ENCODE data around the gene LIN37.

LIN37 gene

DNA sequence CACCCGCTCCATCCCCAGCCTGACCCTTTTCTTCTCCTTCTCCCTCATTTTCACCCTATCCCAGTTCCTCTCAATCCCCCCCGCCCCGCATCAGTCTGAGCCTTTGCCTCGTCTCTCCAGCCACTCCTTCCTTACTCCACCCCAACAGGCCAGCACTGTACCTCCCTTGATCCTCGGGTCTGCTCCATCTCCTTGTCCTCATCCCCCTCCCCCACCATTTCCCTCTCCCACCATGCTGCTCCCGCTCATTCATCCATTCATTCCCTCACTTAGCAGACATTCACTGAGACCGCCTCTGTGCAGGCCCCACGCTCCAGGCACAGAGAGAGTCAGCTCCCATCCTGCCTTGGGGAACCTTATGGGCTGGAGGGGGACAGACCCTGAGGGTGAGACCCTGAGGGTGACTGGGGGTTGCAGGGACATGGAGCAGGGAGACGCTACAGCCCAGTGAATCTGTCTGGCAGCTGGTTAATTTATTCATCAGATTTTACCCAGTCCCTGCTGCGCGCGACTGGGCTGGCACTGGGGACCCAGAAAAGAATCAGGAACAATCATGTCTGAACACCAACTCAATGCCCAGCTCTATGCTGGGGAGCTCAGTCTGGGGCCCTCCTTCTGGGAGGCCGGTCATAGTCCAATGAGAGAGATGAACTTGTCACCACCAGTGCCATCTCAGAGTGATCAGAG is 27.9 kb downstream of the LIN37 start:
- DNase-seq: peak; percentile 14

DNA sequence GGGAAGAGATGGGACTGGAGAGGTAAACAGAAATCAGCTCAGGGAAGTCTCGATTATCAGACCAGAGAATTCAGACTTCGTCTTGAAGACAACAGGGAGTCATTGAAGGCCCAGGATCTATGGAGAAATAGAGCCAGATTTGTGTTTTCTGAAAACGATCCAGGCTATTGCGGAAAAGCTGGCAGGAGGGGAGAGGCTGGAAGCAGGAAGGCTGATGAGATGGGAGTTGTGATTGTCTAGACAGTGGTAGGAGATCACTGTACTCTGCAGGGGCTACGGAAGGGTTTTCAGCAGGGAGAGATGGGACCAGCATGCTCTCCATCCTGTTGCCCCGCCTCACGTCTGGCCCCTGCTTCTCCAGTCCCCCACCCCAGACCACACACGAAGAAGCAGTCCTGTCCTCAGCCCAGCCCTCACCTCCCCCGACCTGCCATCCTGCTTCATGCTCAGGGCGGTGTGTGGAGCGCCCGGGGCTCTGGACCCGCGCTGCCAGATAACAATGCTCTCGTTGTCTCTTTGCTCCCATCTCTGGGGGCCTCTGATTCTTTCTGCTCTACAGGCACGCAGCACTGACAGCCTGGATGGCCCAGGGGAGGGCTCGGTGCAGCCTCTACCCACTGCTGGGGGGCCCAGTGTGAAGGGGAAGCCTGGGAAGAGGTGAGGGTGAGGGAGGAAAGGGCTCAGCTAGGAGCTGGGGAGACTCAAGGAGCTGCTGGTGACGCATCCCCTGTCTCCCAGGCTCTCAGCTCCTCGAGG is 28.9 kb downstream of the LIN37 start:
- DNase-seq: peak; percentile 17

DNA sequence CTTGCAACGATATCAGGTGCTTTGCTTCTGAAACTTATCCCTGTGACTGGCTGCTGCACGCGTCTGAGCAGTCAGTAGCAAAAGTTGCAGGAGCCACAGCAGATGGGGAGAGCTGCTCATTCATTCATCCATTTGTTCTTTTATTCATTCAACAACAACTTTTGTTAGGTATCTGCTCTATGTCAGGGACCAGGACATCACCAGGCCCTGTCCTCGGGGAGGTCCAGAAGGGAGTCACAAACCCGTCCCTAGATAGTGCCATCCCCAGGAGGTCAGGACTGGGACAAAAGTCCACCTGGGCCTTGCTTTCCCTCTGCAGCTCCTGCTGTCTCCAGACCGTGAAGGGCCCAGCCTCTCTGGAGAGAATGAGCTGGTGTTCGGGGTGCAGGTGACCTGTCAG is 29.6 kb downstream of the LIN37 start:
- DNase-seq: no peak

DNA sequence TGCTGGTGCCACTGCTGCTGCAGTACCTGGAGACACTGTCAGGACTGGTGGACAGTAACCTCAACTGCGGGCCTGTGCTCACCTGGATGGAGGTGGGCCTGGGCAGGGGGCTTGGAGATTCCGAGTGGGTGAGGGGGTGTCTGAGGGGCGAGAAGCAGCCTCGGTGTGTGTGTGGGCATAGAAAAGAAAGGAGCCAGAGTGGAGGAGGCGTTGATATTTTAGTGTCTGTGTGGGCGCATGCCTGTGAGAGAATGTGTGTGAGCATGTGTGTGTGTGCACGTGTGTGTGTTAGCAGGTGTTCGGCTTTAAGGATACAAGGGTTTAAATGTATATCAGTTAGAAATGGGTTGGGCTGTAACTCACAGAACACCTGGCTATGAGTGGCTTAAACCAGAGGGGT is 30.7 kb downstream of the LIN37 start:
- no peak for DNase-seq

- DNase-seq: peak; percentile 15
These were observed 31.7 kb downstream of the LIN37 start for GRCh38 chr19:35780058-35780457.

DNA sequence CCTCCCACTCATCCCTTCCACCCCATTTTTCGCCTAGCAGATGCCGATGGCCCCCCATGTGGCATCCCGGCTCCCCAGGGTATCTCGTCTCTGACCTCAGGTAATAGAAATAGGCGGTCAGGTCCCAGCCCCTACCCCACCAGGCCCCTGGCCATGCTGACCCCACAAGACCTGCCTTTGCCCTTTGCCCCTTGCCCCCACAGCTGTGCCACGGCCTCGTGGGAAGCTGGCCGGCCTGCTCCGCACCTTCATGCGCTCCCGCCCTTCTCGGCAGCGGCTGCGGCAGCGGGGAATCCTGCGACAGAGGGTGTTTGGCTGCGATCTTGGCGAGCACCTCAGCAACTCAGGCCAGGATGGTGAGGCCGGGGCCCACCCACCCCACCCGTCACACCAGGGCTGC is 32.3 kb downstream of the LIN37 start:
- DNase-seq: peak; percentile 20

DNA sequence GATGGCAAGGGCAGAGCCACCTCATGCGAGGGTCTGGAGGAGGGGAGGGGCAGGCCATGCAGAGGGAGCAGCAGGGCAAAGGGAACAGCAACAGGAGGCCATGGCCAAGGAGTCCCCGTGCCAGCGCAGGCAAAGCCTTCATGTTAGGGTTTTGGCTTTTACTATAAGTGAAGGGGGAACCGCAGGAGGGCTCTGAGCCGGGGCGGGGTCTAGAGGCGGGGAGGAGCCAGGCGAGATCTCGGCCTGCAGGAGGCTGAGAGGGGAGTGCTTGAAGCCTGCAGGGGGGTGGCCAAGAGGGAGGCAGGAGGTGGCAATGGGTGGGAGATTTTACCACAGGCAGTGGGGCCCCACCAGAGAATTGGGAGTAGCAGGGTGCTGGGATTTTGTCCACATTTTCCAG is 33.3 kb downstream of the LIN37 start:
- peak; percentile 13 for DNase-seq

GRCh38 chr19:35782589-35782988 is 34.2 kb downstream of the LIN37 start:
- no peak for DNase-seq

GRCh38 chr19:35783469-35784434 is 35.4 kb downstream of the LIN37 start:
- DNase-seq: peak; percentile 15

DNA sequence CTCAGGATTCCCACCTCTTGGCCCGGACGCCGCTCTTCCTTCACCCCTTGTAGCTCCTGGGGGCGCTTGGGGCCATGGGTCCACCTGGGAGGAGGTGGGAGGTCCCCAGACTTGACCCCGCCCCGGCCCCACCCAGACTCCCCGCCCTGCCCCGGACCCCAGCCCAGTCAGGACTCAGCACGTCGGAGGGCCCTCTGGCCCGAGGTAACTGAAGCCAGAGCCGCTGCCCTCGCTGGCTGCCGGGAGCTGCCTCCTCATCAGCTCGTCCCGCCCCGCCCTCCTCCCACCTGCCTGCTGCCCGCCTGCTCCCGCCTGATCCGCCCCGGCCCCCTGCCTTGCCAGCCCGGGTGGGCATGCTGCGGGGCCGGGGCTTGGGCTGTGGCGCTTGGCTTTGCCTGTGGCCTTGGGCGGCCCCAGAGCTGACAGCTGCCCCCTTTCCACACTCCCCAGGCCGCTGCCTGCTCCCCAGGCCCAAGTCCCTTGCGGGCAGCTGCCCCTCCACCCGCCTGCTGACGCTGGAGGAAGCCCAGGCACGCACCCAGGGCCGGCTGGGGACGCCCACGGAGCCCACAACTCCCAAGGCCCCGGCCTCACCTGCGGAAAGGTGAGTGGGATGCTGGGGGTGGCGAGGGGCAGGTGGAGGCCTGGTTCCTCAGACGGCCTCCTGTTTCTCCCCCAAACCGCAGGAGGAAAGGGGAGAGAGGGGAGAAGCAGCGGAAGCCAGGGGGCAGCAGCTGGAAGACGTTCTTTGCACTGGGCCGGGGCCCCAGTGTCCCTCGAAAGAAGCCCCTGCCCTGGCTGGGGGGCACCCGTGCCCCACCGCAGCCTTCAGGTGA is 36.3 kb downstream of the LIN37 start:
- peak; percentile 15 for DNase-seq

GRCh38 chr19:35785339-35785627 is 36.9 kb downstream of the LIN37 start:
- DNase-seq: no peak

DNA sequence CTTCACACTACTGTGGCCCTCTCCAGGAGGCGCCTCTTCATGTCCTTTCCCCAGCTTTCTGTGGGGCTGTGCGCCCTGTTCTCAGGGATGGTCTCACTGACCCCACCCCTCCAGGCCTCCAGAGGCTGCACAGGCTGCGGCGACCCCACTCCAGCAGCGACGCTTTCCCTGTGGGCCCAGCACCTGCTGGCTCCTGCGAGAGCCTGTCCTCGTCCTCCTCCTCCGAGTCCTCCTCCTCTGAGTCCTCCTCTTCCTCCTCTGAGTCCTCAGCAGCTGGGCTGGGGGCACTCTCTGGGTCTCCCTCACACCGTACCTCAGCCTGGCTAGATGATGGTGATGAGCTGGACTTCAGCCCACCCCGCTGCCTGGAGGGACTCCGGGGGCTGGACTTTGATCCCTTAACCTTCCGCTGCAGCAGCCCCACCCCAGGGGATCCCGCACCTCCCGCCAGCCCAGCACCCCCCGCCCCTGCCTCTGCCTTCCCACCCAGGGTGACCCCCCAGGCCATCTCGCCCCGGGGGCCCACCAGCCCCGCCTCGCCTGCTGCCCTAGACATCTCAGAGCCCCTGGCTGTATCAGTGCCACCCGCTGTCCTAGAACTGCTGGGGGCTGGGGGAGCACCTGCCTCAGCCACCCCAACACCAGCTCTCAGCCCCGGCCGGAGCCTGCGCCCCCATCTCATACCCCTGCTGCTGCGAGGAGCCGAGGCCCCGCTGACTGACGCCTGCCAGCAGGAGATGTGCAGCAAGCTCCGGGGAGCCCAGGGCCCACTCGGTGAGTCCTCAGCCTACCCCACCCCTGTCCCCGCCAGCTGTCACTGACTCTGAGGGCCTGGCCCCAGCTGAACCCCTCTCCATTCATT is 38.2 kb downstream of the LIN37 start:
- DNase-seq: no peak

DNA sequence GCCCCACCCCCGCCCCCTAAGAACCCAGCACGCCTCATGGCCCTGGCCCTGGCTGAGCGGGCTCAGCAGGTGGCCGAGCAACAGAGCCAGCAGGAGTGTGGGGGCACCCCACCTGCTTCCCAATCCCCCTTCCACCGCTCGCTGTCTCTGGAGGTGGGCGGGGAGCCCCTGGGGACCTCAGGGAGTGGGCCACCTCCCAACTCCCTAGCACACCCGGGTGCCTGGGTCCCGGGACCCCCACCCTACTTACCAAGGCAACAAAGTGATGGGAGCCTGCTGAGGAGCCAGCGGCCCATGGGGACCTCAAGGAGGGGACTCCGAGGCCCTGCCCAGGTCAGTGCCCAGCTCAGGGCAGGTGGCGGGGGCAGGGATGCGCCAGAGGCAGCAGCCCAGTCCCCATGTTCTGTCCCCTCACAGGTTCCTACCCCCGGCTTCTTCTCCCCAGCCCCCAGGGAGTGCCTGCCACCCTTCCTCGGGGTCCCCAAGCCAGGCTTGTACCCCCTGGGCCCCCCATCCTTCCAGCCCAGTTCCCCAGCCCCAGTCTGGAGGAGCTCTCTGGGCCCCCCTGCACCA is 38.9 kb downstream of the LIN37 start:
- DNase-seq: no peak

- DNase-seq: no peak
These were observed 40.0 kb downstream of the LIN37 start for GRCh38 chr19:35788205-35788960.

GRCh38 chr19:35789195-35789977 is 41.0 kb downstream of the LIN37 start:
- DNase-seq: no peak

DNA sequence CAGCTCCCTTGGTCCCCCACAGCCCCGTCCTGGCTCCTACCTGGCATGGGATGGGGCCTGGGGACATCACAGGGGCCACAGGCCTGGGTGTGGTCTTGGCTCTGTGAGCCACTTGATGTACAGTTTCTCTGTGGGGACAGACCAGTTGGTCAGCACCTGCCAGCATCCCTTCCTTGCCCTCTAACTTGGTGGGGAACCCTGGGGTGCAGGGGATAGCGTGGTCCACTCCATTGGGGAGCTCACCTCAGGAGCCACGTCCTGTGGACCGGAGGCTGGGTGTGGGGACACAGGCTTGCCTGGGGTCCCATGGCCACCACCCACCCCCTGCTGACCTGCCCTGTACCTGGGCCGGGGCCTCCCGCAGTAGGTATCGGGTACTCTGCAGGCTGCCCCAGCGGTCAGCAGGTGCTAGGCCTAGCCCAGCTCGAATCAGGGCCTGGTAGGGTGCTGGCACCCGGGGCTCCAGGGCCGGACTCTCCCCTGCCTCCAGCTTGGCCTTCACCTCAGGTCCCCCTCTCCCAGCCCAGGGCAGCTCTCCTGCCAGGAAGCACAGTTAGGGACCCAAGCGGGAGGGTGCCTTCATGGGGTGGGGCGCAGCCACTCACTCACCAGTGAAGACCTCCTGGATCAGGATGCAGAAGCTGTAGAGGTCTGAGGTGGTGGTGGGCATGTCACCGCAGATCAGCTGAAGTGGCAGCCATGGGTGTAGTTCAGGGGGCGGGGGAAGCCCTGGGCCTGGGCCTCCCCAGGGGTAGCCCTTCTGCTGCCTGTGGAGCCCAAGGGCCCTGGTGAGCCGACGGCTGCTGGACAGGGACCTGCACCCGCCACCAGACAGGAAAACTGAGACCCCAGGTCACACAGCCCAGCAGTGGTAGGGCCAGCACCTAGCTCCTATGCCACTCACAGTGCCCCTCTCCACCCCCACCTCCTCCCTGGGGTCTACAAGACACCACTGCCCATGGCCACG is 41.9 kb downstream of the LIN37 start:
- DNase-seq: no peak

DNA sequence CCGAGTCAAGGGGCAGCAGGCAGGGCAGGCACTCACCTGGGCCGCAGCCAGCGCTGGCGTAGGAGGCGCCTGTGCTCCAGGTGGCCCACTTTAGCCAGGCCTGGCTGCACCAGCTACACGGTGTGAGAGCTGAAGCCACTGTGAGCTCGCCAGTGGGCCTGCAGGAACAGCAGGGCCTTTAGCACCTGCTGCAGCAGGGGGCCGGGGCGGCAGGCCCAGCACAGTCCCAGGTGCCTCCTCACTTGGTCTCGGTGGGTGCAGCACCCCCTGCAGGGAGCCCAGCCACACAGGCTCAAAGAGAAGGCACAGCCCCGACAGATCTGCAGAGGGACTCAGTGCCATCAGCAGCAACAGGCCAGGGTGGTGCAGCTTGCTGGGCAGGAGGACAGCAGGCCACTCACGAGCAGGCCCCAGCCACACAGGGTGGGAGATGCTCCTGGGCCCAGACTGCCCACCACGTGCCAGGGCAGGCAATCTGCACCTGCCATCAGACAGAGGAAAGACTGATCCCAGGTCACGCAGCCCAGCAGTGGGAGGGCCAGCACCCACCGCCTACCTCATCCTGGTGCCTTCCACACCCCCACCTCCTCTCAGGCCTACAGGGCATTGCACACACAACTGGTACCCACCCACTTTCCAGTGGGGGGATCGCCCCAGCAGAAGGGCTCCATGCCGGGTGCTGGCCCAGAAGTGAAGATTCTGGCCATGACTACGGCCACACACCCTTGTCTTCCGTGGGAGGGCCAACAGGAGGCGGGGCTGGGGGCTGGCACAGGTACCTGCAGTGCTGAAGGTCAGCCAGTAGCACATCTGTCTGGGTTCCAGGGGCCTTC is 42.8 kb downstream of the LIN37 start:
- no peak for DNase-seq
